Esophagus squamous epithelium (tissue), 4 donors: ENCODE measurements around the gene GALM.

ENCODE experiments used
- CTCF ChIP-seq, 6 experiments: fragments of 450-650 bp in 4 of 6; fragments of 200-600 bp in 2 of 6; sonication (generic) in 2 of 6; IDR thresholded peaks; one replicate each; pipeline ENCODE4 v1.5.1; 2016 to 2019; ENCODE audit warnings: antibody characterized with exemption in 6 of 6, mild to moderate bottlenecking in 4 of 6, moderate library complexity in 4 of 6
- POLR2A ChIP-seq, 4 donors: fragments of 450-650 bp; IDR thresholded peaks; one replicate each; pipeline ENCODE4 v1.6.1; 2017; ENCODE audit warnings: antibody characterized with exemption in 4 of 4, mild to moderate bottlenecking in 4 of 4, moderate library complexity in 3 of 4

- no peak for TF ChIP-seq CTCF (IDR thresholded peaks at IDR 0.05)
- no peak for TF ChIP-seq POLR2A (IDR thresholded peaks at IDR 0.05)
These were observed 53.8 kb downstream of the GALM start for GRCh38 chr2:38719706-38720105.
